Measurements from ENCODE around the gene ALMS1. TPM values are rescaled to one million over a fixed set of nuclear protein-coding genes. Genes with fewer than 3 reads are reported as not detected.

The ALMS1 gene
- total and polyA plus RNA-seq, 2 experiments from 2014 or later: 6.8 to 30.1 TPM

DNA sequence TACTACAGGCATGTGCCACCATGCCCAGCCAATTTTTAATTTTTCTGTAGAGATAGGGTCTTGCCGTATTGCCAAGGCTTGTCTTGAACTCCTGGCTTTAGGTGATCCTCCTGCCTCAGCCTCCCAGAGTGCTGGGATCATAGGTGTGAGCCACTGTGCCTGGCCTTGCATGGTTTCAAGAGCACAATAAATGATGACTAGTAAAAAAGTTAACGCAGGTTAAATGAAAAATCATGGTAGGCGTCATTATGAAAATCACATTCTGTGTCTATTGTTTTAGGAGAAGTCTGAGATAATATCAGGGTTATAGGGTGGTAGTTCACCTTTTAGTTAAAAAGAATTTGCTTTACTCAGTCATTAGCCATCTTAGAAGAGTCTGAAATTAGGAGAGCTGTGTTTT lies 38.3 kb downstream of the ALMS1 start:
- Histone ChIP-seq H3K4me1 (ENCODE audit: low read depth) (no peaks in the 10 kb centered on the region), H3K27ac (no peak overlapping the region), H3K9me3 (ENCODE audit: low read depth) (no peaks in the 10 kb centered on the region), H3K27me3 (no peaks in the 10 kb centered on the region), H3K36me3 (peaks cover 8% of the 10 kb centered on the region), H3K4me3 (no peak overlapping the region)
- TF ChIP-seq, protein P1, sequence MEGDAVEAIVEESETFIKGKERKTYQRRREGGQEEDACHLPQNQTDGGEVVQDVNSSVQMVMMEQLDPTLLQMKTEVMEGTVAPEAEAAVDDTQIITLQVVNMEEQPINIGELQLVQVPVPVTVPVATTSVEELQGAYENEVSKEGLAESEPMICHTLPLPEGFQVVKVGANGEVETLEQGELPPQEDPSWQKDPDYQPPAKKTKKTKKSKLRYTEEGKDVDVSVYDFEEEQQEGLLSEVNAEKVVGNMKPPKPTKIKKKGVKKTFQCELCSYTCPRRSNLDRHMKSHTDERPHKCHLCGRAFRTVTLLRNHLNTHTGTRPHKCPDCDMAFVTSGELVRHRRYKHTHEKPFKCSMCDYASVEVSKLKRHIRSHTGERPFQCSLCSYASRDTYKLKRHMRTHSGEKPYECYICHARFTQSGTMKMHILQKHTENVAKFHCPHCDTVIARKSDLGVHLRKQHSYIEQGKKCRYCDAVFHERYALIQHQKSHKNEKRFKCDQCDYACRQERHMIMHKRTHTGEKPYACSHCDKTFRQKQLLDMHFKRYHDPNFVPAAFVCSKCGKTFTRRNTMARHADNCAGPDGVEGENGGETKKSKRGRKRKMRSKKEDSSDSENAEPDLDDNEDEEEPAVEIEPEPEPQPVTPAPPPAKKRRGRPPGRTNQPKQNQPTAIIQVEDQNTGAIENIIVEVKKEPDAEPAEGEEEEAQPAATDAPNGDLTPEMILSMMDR (IDR thresholded peaks at IDR 0.05; ENCODE audit: low read depth, low read length): no peak
- DNase-seq (ENCODE audit: low read depth in 1 of 2, low spot score in 1 of 2): no peak

- Histone ChIP-seq H3K36me3 (peaks cover 8% of the 10 kb centered on the region), H3K4me3 (no peak overlapping the region), H3K27ac (no peak overlapping the region), H3K4me1 (ENCODE audit: low read depth) (no peaks in the 10 kb centered on the region), H3K9me3 (ENCODE audit: low read depth) (no peaks in the 10 kb centered on the region), H3K27me3 (no peaks in the 10 kb centered on the region)
- DNase-seq (ENCODE audit: low read depth in 1 of 2, low spot score in 1 of 2): no peak
- TF ChIP-seq, protein P1 (IDR thresholded peaks at IDR 0.05; ENCODE audit: low read depth, low read length): no peak
Measured at GRCh38 chr2:73426176-73426575, 40.5 kb downstream of the ALMS1 start.

DNA sequence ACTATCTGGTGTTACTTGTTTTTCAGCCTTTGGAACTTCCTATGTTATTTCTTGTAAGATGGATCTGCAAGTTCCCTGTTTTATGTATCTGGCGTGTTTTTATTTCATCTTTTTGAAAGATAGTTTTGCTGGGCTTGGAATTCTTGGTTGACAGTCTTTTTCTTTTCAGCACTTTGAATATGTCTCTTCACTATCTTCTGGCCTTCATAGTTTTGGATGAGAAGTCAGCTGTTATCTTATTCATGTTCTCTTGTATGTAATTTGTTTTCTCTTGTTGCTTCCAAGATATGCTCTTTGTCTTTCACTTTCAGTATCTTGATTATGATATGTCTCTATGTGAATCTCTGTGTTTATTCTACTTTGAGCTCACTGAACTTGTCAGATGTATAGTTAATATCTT lies 50.4 kb downstream of the ALMS1 start:
- no peak overlapping the region for H3K27ac ChIP-seq
- no peak overlapping the region for H3K4me3 ChIP-seq
- TF ChIP-seq, protein P1 (IDR thresholded peaks at IDR 0.05; ENCODE audit: low read depth, low read length): no peak
- DNase-seq (ENCODE audit: low read depth in 1 of 2, low spot score in 1 of 2): no peak
- H3K9me3 ChIP-seq (ENCODE audit: low read depth): no peaks in the 10 kb centered on the region
- H3K4me1 ChIP-seq (ENCODE audit: low read depth): no peaks in the 10 kb centered on the region
- no peaks in the 10 kb centered on the region for H3K27me3 ChIP-seq
- peaks cover 3% of the 10 kb centered on the region for H3K36me3 ChIP-seq

DNA sequence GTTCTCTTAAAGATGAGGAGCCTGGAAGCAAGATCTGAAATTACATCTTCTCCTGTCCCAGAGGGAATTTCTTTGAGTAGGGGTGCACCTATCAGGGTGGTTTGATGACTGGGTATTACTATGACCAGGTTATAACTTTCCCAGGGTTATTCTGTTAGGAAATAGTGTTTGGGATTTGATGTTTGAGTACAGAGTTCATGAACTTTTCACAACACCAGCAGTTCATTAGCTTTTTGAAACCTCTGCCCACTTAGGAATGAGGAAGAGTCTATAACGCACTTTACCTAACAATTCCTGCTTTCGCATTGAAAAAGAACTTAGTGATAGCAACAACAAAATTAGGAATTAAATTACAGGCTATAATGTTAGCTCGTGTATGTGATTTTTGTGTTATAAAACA lies 58.6 kb downstream of the ALMS1 start:
- no peaks in the 10 kb centered on the region for H3K4me1 ChIP-seq (ENCODE audit: low read depth)
- TF ChIP-seq, protein P1 (IDR thresholded peaks at IDR 0.05; ENCODE audit: low read depth, low read length): no peak
- no peaks in the 10 kb centered on the region for H3K9me3 ChIP-seq (ENCODE audit: low read depth)
- peaks cover 11% of the 10 kb centered on the region for H3K36me3 ChIP-seq
- no peak for DNase-seq (ENCODE audit: low read depth in 1 of 2, low spot score in 1 of 2)
- no peak overlapping the region for H3K4me3 ChIP-seq
- no peak overlapping the region for H3K27ac ChIP-seq
- no peaks in the 10 kb centered on the region for H3K27me3 ChIP-seq

GRCh38 chr2:73448856-73449255 lies 63.2 kb downstream of the ALMS1 start:
- Histone ChIP-seq H3K36me3 (peaks cover 27% of the 10 kb centered on the region), H3K27ac (no peak overlapping the region), H3K4me3 (no peak overlapping the region), H3K9me3 (ENCODE audit: low read depth) (no peaks in the 10 kb centered on the region), H3K27me3 (no peaks in the 10 kb centered on the region), H3K4me1 (ENCODE audit: low read depth) (no peaks in the 10 kb centered on the region)
- TF ChIP-seq, protein P1 (IDR thresholded peaks at IDR 0.05; ENCODE audit: low read depth, low read length): no peak
- DNase-seq (ENCODE audit: low read depth in 1 of 2, low spot score in 1 of 2): no peak

DNA sequence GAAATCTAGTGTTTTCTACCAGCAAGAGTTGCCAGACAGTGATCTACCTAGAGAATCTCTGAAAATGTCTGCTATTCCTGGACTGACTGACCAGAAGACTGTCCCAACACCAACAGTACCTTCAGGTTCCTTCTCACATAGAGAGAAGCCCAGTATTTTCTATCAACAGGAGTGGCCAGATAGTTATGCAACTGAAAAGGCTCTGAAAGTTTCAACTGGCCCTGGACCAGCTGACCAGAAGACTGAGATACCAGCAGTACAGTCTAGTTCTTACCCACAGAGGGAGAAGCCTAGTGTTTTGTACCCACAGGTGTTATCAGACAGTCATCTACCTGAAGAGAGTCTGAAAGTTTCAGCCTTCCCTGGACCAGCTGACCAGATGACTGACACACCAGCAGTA lies 63.8 kb downstream of the ALMS1 start:
- no peaks in the 10 kb centered on the region for H3K9me3 ChIP-seq (ENCODE audit: low read depth)
- no peaks in the 10 kb centered on the region for H3K27me3 ChIP-seq
- DNase-seq (ENCODE audit: low read depth in 1 of 2, low spot score in 1 of 2): no peak
- no peak overlapping the region for H3K27ac ChIP-seq
- H3K36me3 ChIP-seq: peaks cover 27% of the 10 kb centered on the region
- TF ChIP-seq, protein P1 (IDR thresholded peaks at IDR 0.05; ENCODE audit: low read depth, low read length): no peak
- no peaks in the 10 kb centered on the region for H3K4me1 ChIP-seq (ENCODE audit: low read depth)
- no peak overlapping the region for H3K4me3 ChIP-seq

Data from cardiac muscle cell (in vitro differentiated cells and primary cell).